Calu3 (cell line): ENCODE results near the gene CHST1. TPM values are rescaled to one million over a fixed set of nuclear protein-coding genes. Genes with fewer than 3 reads are reported as not detected.

Experiments used
- BruUV-seq: library from RNA; stranded (reverse); fragments of 400-500 nt; replicated peaks from 2 replicates; lab custom pipeline; 2021; lab: Mats Ljungman, UMichigan
- CTCF ChIA-PET: fragments of 300-600 bp; sonication (Branson Sonifier 250); formaldehyde crosslinking; loops from one replicate; lab custom pipeline; 2022; ENCODE audit warnings: antibody characterized with exemption; lab: Charles Lee
- DNase-seq: peaks from one replicate; pipeline ENCODE4 v3.0.0; 2022
- H3K27ac Mint-ChIP-seq: one replicate; pipeline ENCODE4 v1.8.0; 2022; ENCODE audit warnings: mixed read lengths; ENCODE audit not compliant: unreplicated experiment
- H3K27me3 Mint-ChIP-seq: one replicate; pipeline ENCODE4 v1.8.0; 2022; ENCODE audit warnings: mixed read lengths; ENCODE audit not compliant: unreplicated experiment
- H3K36me3 Mint-ChIP-seq: one replicate; pipeline ENCODE4 v1.8.0; 2022; ENCODE audit warnings: mild to moderate bottlenecking, moderate library complexity, mixed read lengths; ENCODE audit not compliant: insufficient read depth, unreplicated experiment
- H3K4me1 Mint-ChIP-seq: one replicate; pipeline ENCODE4 v1.8.0; 2022; ENCODE audit warnings: mild to moderate bottlenecking, low read depth, mixed read lengths; ENCODE audit not compliant: unreplicated experiment
- H3K4me3 Mint-ChIP-seq: one replicate; pipeline ENCODE4 v1.8.0; 2022; ENCODE audit warnings: mild to moderate bottlenecking, low read depth, moderate library complexity, mixed read lengths; ENCODE audit not compliant: unreplicated experiment
- H3K9me3 Mint-ChIP-seq: one replicate; pipeline ENCODE4 v1.8.0; 2022; ENCODE audit warnings: low read depth, mixed read lengths; ENCODE audit not compliant: unreplicated experiment
- intact Hi-C: fragments of 100-400 bp; cut with micrococcal nuclease; formaldehyde crosslinking; loops from one replicate; pipeline ENCODE4 v1.10.0; 2022; ENCODE audit not compliant: unreplicated experiment
- total RNA-seq: library from RNA; stranded (reverse); gene quantifications from 2 replicates; pipeline ENCODE4 v1.2.3, GENCODE V29; 2022
- TF ChIP-seq, protein P1 (sequence below): fragments of 200-600 bp; IDR thresholded peaks from one replicate; pipeline ENCODE4 v1.8.0; 2022; ENCODE audit warnings: antibody characterized with exemption; ENCODE audit not compliant: unreplicated experiment

The CHST1 gene
- total RNA-seq, 1 experiment from 2014 or later: not detected

DNA sequence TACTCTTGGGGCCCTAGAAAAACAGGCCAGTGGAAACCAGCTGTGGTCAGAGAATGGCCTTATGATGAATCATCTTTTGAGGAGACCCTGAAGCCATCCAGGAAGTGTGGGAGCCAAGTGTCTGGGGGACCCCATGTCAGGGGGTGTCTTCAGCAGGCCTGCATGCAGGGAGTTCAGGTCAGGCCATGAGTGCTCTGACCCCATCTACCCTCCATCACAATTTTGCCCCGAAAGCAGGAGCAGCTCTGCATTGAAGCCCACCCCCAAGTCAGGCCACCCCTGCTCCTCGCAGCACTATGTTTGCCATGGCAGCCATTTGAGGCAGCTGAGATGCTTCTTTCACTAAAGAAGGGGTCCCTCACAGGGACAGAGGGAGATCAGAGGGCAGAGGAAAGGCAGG, 41.3 kb downstream of the CHST1 start:
- TF ChIP-seq, protein P1, sequence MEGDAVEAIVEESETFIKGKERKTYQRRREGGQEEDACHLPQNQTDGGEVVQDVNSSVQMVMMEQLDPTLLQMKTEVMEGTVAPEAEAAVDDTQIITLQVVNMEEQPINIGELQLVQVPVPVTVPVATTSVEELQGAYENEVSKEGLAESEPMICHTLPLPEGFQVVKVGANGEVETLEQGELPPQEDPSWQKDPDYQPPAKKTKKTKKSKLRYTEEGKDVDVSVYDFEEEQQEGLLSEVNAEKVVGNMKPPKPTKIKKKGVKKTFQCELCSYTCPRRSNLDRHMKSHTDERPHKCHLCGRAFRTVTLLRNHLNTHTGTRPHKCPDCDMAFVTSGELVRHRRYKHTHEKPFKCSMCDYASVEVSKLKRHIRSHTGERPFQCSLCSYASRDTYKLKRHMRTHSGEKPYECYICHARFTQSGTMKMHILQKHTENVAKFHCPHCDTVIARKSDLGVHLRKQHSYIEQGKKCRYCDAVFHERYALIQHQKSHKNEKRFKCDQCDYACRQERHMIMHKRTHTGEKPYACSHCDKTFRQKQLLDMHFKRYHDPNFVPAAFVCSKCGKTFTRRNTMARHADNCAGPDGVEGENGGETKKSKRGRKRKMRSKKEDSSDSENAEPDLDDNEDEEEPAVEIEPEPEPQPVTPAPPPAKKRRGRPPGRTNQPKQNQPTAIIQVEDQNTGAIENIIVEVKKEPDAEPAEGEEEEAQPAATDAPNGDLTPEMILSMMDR: no peak
- no TSS peak for BruUV-seq
- CTCF ChIA-PET: no interaction called here
- H3K27ac Mint-ChIP-seq: no peak overlapping the region
- no peak overlapping the region for H3K4me3 Mint-ChIP-seq
- H3K36me3 Mint-ChIP-seq: no peaks in the 10 kb centered on the region
- no peaks in the 10 kb centered on the region for H3K4me1 Mint-ChIP-seq
- H3K9me3 Mint-ChIP-seq: no peaks in the 10 kb centered on the region
- intact Hi-C loops: no loop called here
- H3K27me3 Mint-ChIP-seq: peaks cover 88% of the 10 kb centered on the region
- DNase-seq: no peak

DNA sequence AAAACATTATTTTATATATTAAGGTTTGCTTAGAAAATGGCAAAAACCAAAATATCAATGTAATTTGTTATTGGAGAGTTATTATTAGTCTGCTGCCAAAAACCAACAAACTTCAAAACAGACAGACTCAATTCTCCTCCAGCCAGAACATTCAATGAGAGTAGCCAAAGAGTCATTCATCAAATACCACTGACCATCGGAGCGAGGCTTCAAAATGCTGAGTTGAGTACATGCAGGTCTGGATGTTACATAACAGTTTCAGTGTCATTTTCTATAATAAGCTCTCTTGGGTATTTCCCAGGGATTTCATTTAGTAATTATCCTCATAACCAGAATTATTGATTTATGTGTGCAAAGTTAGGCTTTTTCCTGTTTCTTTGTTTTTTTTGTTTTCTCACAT, 42.6 kb downstream of the CHST1 start:
- H3K27me3 Mint-ChIP-seq: peaks cover 88% of the 10 kb centered on the region
- no peak overlapping the region for H3K4me3 Mint-ChIP-seq
- CTCF ChIA-PET: no interaction called here
- DNase-seq: no peak
- H3K36me3 Mint-ChIP-seq: no peaks in the 10 kb centered on the region
- peaks cover under 1% of the 10 kb centered on the region for H3K9me3 Mint-ChIP-seq
- BruUV-seq: no TSS peak
- intact Hi-C loops: no loop called here
- H3K27ac Mint-ChIP-seq: no peak overlapping the region
- H3K4me1 Mint-ChIP-seq: no peaks in the 10 kb centered on the region
- TF ChIP-seq, protein P1: no peak

DNA sequence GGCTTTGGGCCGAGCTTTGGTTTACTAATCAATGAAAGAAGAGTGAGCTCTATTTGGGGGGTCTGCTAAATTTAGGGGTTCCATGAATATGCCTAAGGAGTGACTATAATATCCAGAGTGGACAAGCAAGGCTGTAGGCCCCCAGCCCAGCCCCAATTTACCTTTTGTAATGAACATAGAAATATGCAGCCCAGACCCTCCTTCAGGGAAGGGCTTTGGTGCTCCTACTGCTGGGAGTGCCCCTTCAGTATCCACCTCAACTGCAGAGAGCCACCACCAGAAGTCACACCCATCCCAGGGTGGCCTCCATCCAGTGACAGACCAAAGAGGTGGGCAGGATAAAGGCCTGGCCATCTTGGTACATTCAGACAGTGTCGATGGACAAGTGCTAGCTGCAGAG, 43.1 kb downstream of the CHST1 start:
- Mint-ChIP-seq H3K4me3 (no peak overlapping the region), H3K36me3 (no peaks in the 10 kb centered on the region), H3K27ac (no peak overlapping the region), H3K9me3 (peaks cover 2% of the 10 kb centered on the region), H3K4me1 (no peaks in the 10 kb centered on the region), H3K27me3 (peaks cover 88% of the 10 kb centered on the region)
- TF ChIP-seq, protein P1: no peak
- no peak for DNase-seq
- intact Hi-C loops: no loop called here
- BruUV-seq: no TSS peak
- CTCF ChIA-PET: no interaction called here

DNA sequence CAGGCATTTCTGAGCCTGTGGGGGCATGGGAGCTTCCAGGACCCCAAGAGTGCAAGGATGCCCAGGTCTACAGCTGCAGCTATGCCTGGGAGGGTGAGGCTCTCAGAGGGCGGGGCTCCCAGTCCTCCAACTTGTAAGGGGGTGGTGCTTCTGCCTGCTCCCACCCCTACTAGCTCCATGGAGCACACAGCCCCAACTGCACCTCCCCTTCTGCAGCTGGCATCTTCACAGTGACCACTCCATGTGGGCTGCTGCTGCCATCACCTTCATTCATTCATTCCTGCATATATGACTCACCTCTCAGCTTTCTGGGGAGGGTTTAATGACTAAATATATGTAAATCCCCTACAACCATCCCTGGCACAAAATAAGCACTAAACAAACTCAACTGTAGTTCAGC, 43.8 kb downstream of the CHST1 start:
- H3K36me3 Mint-ChIP-seq: no peaks in the 10 kb centered on the region
- peaks cover 2% of the 10 kb centered on the region for H3K9me3 Mint-ChIP-seq
- no peak overlapping the region for H3K27ac Mint-ChIP-seq
- no peaks in the 10 kb centered on the region for H3K4me1 Mint-ChIP-seq
- intact Hi-C loops: no loop called here
- CTCF ChIA-PET: interaction anchor here (0.8 kb wide), 1 partner anchor 22 kb away, joined by 4 read pairs; no protein-coding TSS in a partner anchor
- no TSS peak for BruUV-seq
- no peak overlapping the region for H3K4me3 Mint-ChIP-seq
- DNase-seq: no peak
- TF ChIP-seq, protein P1: no peak
- H3K27me3 Mint-ChIP-seq: peaks cover 87% of the 10 kb centered on the region
